ENCODE measurements around the gene KCND1. TPM values are rescaled to one million over a fixed set of nuclear protein-coding genes. Genes with fewer than 3 reads are reported as not detected.

The KCND1 gene
- total RNA-seq, 4 donors from 2014 or later, result 0.35 to 5.8 (median 1.7) TPM

- no peak for DNase-seq
- peaks cover 0 to 17% (median 6%) of the 10 kb centered on the region in 4 donors for H3K4me1 ChIP-seq
- TF ChIP-seq CTCF (IDR thresholded peaks at IDR 0.05), result no peak
- no peak for TF ChIP-seq POLR2A (IDR thresholded peaks at IDR 0.05)
Measured at GRCh38 chrX:48942895-48943294, 28.7 kb downstream of the KCND1 start.

GRCh38 chrX:48940404-48940955 is 31.2 kb downstream of the KCND1 start:
- TF ChIP-seq POLR2A (IDR thresholded peaks at IDR 0.05), result no peak
- TF ChIP-seq CTCF (IDR thresholded peaks at IDR 0.05), result no peak
- Histone ChIP-seq H3K36me3 (no peaks in the 10 kb centered on the region), H3K4me1 (peaks cover 0 to 25% (median 14%) of the 10 kb centered on the region in 4 donors), H3K4me3 (no peak overlapping the region), H3K9me3 (no peaks in the 10 kb centered on the region), H3K27ac (peak overlapping the region; percentile 37 to 84 (median 76)), H3K27me3 (no peaks in the 10 kb centered on the region)
- no peak for DNase-seq

More at GRCh38 chrX:48942895-48943294, 28.7 kb downstream of the KCND1 start:
- Histone ChIP-seq H3K9me3 (no peaks in the 10 kb centered on the region), H3K4me3 (no peak overlapping the region), H3K27ac (peak overlapping the region in 2 of 4 donors; percentile 3 to 31), H3K36me3 (no peaks in the 10 kb centered on the region), H3K27me3 (no peaks in the 10 kb centered on the region)

- peak in 2 of 3 donors; percentile 61 to 71 for DNase-seq
- Histone ChIP-seq H3K4me3 (peak overlapping the region in 1 of 4 donors; percentile 1), H3K36me3 (peaks cover 0 to 4% (median 0%) of the 10 kb centered on the region in 3 donors), H3K4me1 (peaks cover 0 to 25% (median 14%) of the 10 kb centered on the region in 4 donors), H3K9me3 (no peaks in the 10 kb centered on the region), H3K27me3 (no peaks in the 10 kb centered on the region), H3K27ac (peak overlapping the region; percentile 74 to 84 (median 76))
- TF ChIP-seq POLR2A (IDR thresholded peaks at IDR 0.05) (no peak), CTCF (IDR thresholded peaks at IDR 0.05) (no peak)
Measured at GRCh38 chrX:48939524-48940228, 32.0 kb downstream of the KCND1 start.

- peak overlapping the region; percentile 74 to 84 (median 76) for H3K27ac ChIP-seq
- peaks cover 0 to 12% (median 0%) of the 10 kb centered on the region in 3 donors for H3K36me3 ChIP-seq
- no peak overlapping the region for H3K4me3 ChIP-seq
- H3K4me1 ChIP-seq, result peaks cover 0 to 25% (median 14%) of the 10 kb centered on the region in 4 donors
- H3K27me3 ChIP-seq, result no peaks in the 10 kb centered on the region
- H3K9me3 ChIP-seq, result no peaks in the 10 kb centered on the region
- TF ChIP-seq POLR2A (IDR thresholded peaks at IDR 0.05) (no peak), CTCF (IDR thresholded peaks at IDR 0.05) (no peak)
- DNase-seq, result peak in 2 of 3 donors; percentile 79 to 85
Measured at GRCh38 chrX:48938721-48939425, 32.8 kb downstream of the KCND1 start.

DNA sequence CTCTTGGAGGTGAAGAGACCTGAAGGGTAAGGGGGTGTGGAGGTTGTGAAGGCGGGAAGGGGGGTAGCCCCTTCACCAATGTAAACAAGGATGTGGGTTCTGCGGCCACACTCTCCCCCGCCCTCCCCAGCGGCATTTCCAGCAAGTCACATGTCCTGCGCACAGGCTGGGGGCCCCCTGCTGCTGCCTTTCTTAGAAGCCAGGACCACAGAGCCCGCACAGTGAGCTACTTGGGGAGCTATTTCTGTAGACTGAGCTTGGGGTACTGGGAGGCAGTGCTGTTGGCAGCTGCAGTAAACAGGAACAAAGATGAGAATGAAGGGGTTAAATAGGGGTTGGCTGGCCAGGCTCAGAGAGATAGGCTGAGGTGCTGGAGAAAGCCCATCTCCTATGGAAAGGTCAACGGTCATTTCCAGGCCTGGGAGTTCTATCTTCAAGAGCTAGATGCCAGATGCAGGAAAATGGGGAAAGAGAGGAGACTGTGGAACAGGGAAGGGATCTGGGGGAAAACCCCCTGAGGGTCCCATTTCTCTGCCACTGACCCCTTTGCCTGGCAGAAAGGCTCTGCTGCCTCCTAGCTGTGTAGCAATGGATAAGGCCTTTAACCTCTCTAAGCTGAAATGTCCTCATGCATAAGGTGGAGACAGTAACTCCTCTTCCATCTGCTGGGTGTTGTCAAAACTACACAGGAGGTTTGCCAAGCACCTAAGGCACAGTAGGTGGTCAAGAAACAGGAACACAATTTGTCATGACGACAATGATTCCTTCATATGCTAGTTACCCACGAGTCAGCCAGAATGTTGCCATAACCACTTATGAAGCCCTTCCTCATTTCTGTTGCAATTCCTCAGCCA is 34.4 kb downstream of the KCND1 start:
- peaks cover 0 to 25% (median 14%) of the 10 kb centered on the region in 4 donors for H3K4me1 ChIP-seq
- peaks cover 0 to 20% (median 0%) of the 10 kb centered on the region in 3 donors for H3K36me3 ChIP-seq
- DNase-seq, result peak; percentile 53 to 96 (median 94)
- H3K9me3 ChIP-seq, result no peaks in the 10 kb centered on the region
- peak overlapping the region; percentile 75 to 84 (median 76) for H3K27ac ChIP-seq
- peak overlapping the region in 1 of 4 donors; percentile 23 for H3K4me3 ChIP-seq
- no peaks in the 10 kb centered on the region for H3K27me3 ChIP-seq
- peak in 1 of 2 donors; percentile 23 for TF ChIP-seq POLR2A (IDR thresholded peaks at IDR 0.05)
- peak in 3 of 6 experiments; percentile 9 to 16 (median 12) for TF ChIP-seq CTCF (IDR thresholded peaks at IDR 0.05)

Measured in Peyer's patch (tissue), 4 donors.